ENCODE measurements around the gene NOA1.

NOA1 gene

GRCh38 chr4:56971383-56971782 is 6.0 kb downstream of the NOA1 start:
- no peak overlapping the region for H3K4me3 ChIP-seq (replicated peaks in 1 of 2; ENCODE audit: low read depth in 2 of 2, low read length in 2 of 2)
- TF ChIP-seq CTCF (IDR thresholded peaks at IDR 0.05; ENCODE audit: low read depth, low read length), result no peak
- no peak for DNase-seq (ENCODE audit: low read depth in 2 of 2)

GRCh38 chr4:56961107-56961500 is 16.3 kb downstream of the NOA1 start:
- no peak for TF ChIP-seq CTCF (IDR thresholded peaks at IDR 0.05; ENCODE audit: low read depth, low read length)
- no peak overlapping the region for H3K4me3 ChIP-seq (replicated peaks in 1 of 2; ENCODE audit: low read depth in 2 of 2, low read length in 2 of 2)
- DNase-seq (ENCODE audit: low read depth in 2 of 2), result no peak

- DNase-seq (ENCODE audit: low read depth in 2 of 2), result no peak
- no peak for TF ChIP-seq CTCF (IDR thresholded peaks at IDR 0.05; ENCODE audit: low read depth, low read length)
- H3K4me3 ChIP-seq (replicated peaks in 1 of 2; ENCODE audit: low read depth in 2 of 2, low read length in 2 of 2), result no peak overlapping the region
Measured at GRCh38 chr4:56959100-56959499, 18.3 kb downstream of the NOA1 start.

GRCh38 chr4:56958111-56958517 is 19.3 kb downstream of the NOA1 start:
- peak; percentile 97 to 99 for DNase-seq (ENCODE audit: low read depth in 2 of 2)
- no peak for TF ChIP-seq CTCF (IDR thresholded peaks at IDR 0.05; ENCODE audit: low read depth, low read length)
- H3K4me3 ChIP-seq (replicated peaks in 1 of 2; ENCODE audit: low read depth in 2 of 2, low read length in 2 of 2), result peak overlapping the region; percentile 2 to 9

- no peak for DNase-seq (ENCODE audit: low read depth in 2 of 2)
- H3K4me3 ChIP-seq (replicated peaks in 1 of 2; ENCODE audit: low read depth in 2 of 2, low read length in 2 of 2), result no peak overlapping the region
- no peak for TF ChIP-seq CTCF (IDR thresholded peaks at IDR 0.05; ENCODE audit: low read depth, low read length)
Measured at GRCh38 chr4:56953680-56954520, 23.5 kb downstream of the NOA1 start.

- no peak for DNase-seq (ENCODE audit: low read depth in 2 of 2)
- H3K4me3 ChIP-seq (replicated peaks in 1 of 2; ENCODE audit: low read depth in 2 of 2, low read length in 2 of 2), result no peak overlapping the region
- no peak for TF ChIP-seq CTCF (IDR thresholded peaks at IDR 0.05; ENCODE audit: low read depth, low read length)
Measured at GRCh38 chr4:56941403-56941802, 36.0 kb downstream of the NOA1 start.

Measured in cardiac fibroblast (primary cell).